HepG2 (cell line): ENCODE results near the gene ZNF587B. TPM values are rescaled to one million over a fixed set of nuclear protein-coding genes. Genes with fewer than 3 reads are reported as not detected.
A peak's percentile ranks its signal among the peaks of the same experiment; 100 is the strongest.
"Not testable (repeated sequence)": the region's sequence is repeated elsewhere in the genome, so short reads cannot be mapped to it uniquely, and the experiment has no call there.

Experiments used
- ATF1 ChIP-seq: IDR thresholded peaks from 2 replicates; pipeline ENCODE4 v1.6.1; 2016; ENCODE audit warnings: mild to moderate bottlenecking, control low read depth
- BCL3 ChIP-seq: sonication (generic); formaldehyde crosslinking; IDR thresholded peaks from 2 replicates; pipeline ENCODE4 v1.5.1; 2020; ENCODE audit warnings: mild to moderate bottlenecking, missing genetic modification reagents, moderate library complexity
- CEBPG ChIP-seq: IDR thresholded peaks from 2 replicates; pipeline ENCODE4 v1.6.1; 2016
- ELF1 ChIP-seq: sonication (generic); formaldehyde crosslinking; IDR thresholded peaks from 2 replicates; pipeline ENCODE4 v1.4.0; 2020; ENCODE audit warnings: missing genetic modification reagents
- FOXA3 ChIP-seq: IDR thresholded peaks from 2 replicates; pipeline ENCODE4 v1.6.1; 2016; ENCODE audit warnings: missing genetic modification reagents, missing compliant biosample characterization
- GABPB1 ChIP-seq: IDR thresholded peaks from 2 replicates; pipeline ENCODE4 v1.6.1; 2016; ENCODE audit warnings: mild to moderate bottlenecking, missing genetic modification reagents, moderate library complexity, missing compliant biosample characterization
- HNRNPLL ChIP-seq: fragments of 200-400 bp; formaldehyde crosslinking; IDR thresholded peaks from 2 replicates; pipeline ENCODE4 v1.6.1; 2017; ENCODE audit warnings: mild to moderate bottlenecking, low read depth, low read length; ENCODE audit not compliant: poor library complexity, severe bottlenecking
- KDM2A ChIP-seq: sonication (generic); formaldehyde crosslinking; IDR thresholded peaks from 2 replicates; pipeline ENCODE4 v1.4.0; 2020; ENCODE audit warnings: low read depth, missing genetic modification reagents, borderline replicate concordance
- MAX ChIP-seq: IDR thresholded peaks from 2 replicates; pipeline ENCODE4 v1.6.1; 2012; ENCODE audit warnings: inconsistent platforms
- PBX2 ChIP-seq: IDR thresholded peaks from 2 replicates; pipeline ENCODE4 v1.6.1; 2016; ENCODE audit warnings: control low read depth
- POLR2A ChIP-seq, 2 experiments: IDR thresholded peaks; 2 replicates each; pipeline ENCODE4 v1.6.1; 2011; ENCODE audit warnings: low read depth in 2 of 2, low read length in 2 of 2, mild to moderate bottlenecking in 1 of 2, moderate library complexity in 1 of 2; ENCODE audit not compliant: insufficient read depth in 1 of 2
- POLR2AphosphoS5 ChIP-seq: IDR thresholded peaks from 2 replicates; pipeline ENCODE4 v1.6.1; 2012; ENCODE audit warnings: low read depth, low read length
- USF2 ChIP-seq, 2 experiments: sonication (generic) in 1 of 2; formaldehyde crosslinking in 1 of 2; IDR thresholded peaks; 2 replicates each; pipeline versions ENCODE4 v1.5.1 to v1.6.1; 2011 to 2020; ENCODE audit warnings: borderline replicate concordance in 1 of 2, low read depth in 1 of 2, low read length in 1 of 2, mild to moderate bottlenecking in 1 of 2, missing genetic modification reagents in 1 of 2, moderate library complexity in 1 of 2
- YEATS4 ChIP-seq: sonication (generic); formaldehyde crosslinking; IDR thresholded peaks from 2 replicates; pipeline ENCODE4 v1.4.0; 2020; ENCODE audit warnings: missing genetic modification reagents, borderline replicate concordance
- ZNF589 ChIP-seq: sonication (generic); formaldehyde crosslinking; conservative IDR thresholded peaks from 2 replicates; pipeline ENCODE4 v1.8.0; 2022; ENCODE audit warnings: mild to moderate bottlenecking, moderate library complexity, missing genetic modification reagents
- ZNF644 ChIP-seq: IDR thresholded peaks from 2 replicates; pipeline ENCODE4 v1.6.1; 2016; ENCODE audit warnings: low read depth
- ZNF788 ChIP-seq: sonication (generic); formaldehyde crosslinking; IDR thresholded peaks from 2 replicates; pipeline ENCODE4 v1.5.0; 2020; ENCODE audit warnings: mild to moderate bottlenecking, missing genetic modification reagents, borderline replicate concordance
- ZSCAN22 ChIP-seq: sonication (generic); formaldehyde crosslinking; IDR thresholded peaks from 2 replicates; pipeline ENCODE4 v1.4.0; 2020; ENCODE audit warnings: mild to moderate bottlenecking, missing genetic modification reagents
- polyA plus RNA-seq, 8 experiments: library from polyadenylated mRNA; depleted of rRNA in 3 of 8; stranded (reverse) in 7 of 8; unstranded in 1 of 8; fragments of >200 nt; fragmentation: Illumina TruSeq in 4 of 8; extraction: Trizol in 4 of 8; gene quantifications; 2 replicates each; pipeline versions ENCODE4 v1.2.1 to v1.2.3, GENCODE V29; 2011 to 2016; ENCODE audit warnings: low read depth in 4 of 8, missing spikeins in 1 of 8, mixed read lengths in 1 of 8; ENCODE audit not compliant: insufficient read depth in 1 of 8
- total RNA-seq, 5 experiments: library from RNA; depleted of rRNA; stranded (reverse); fragments of >200 nt; fragmentation: Illumina TruSeq; extraction: Trizol; gene quantifications; 2 replicates each; pipeline ENCODE4 v1.2.3, GENCODE V29; 2016; ENCODE audit warnings: low read depth in 1 of 5
- TF ChIP-seq, protein P1 (sequence below): sonication (generic); formaldehyde crosslinking; IDR thresholded peaks from 2 replicates; pipeline ENCODE4 v1.8.0; 2022; ENCODE audit warnings: missing genetic modification reagents, mild to moderate bottlenecking, borderline replicate concordance
- TF ChIP-seq, protein P2 (sequence below): sonication (generic); formaldehyde crosslinking; IDR thresholded peaks from 2 replicates; pipeline ENCODE4 v1.4.0; 2020; ENCODE audit warnings: missing genetic modification reagents

ZNF587B gene
- total and polyA plus RNA-seq, 2 of the 13 experiments (the other 11 are each of a cell fraction or from before 2014, with no cell fraction given) = 5.2 to 29.9 TPM

- TF ChIP-seq, protein P1, sequence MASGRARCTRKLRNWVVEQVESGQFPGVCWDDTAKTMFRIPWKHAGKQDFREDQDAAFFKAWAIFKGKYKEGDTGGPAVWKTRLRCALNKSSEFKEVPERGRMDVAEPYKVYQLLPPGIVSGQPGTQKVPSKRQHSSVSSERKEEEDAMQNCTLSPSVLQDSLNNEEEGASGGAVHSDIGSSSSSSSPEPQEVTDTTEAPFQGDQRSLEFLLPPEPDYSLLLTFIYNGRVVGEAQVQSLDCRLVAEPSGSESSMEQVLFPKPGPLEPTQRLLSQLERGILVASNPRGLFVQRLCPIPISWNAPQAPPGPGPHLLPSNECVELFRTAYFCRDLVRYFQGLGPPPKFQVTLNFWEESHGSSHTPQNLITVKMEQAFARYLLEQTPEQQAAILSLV (CRISPR knock-in tag) = 0 out of 2 replicates have a peak, but pooled peaks have one; percentile 30
- TF ChIP-seq PBX2 (CRISPR knock-in tag) = peak; percentile 87
- peak; percentile 45 for TF ChIP-seq YEATS4 (CRISPR knock-in tag)
- TF ChIP-seq ATF1 (CRISPR knock-in tag) = peak; percentile 67
- TF ChIP-seq, protein P2, sequence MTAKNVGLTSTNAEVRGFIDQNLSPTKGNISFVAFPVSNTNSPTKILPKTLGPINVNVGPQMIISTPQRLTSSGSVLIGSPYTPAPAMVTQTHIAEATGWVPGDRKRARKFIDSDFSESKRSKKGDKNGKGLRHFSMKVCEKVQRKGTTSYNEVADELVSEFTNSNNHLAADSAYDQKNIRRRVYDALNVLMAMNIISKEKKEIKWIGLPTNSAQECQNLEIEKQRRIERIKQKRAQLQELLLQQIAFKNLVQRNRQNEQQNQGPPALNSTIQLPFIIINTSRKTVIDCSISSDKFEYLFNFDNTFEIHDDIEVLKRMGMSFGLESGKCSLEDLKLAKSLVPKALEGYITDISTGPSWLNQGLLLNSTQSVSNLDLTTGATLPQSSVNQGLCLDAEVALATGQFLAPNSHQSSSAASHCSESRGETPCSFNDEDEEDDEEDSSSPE (CRISPR knock-in tag) = peak; percentile 50
- peak; percentile 94 for TF ChIP-seq KDM2A (CRISPR knock-in tag)
- not testable (repeated sequence) for TF ChIP-seq USF2 (IDR thresholded peaks at IDR 0.05; ENCODE audit: low read depth, low read length)
- 0 out of 2 replicates have a peak, but pooled peaks have one; percentile 23 for TF ChIP-seq USF2 (CRISPR knock-in tag; IDR thresholded peaks at IDR 0.05; ENCODE audit: borderline replicate concordance)
- peak; percentile 62; the same call in 1 of the 2 replicates for TF ChIP-seq ZNF644 (CRISPR knock-in tag)
- peak; percentile 92 for TF ChIP-seq ELF1 (CRISPR knock-in tag)
- TF ChIP-seq MAX = peak; percentile 52
- TF ChIP-seq POLR2AphosphoS5 = peak; percentile 52; the same call in 1 of the 2 replicates
- TF ChIP-seq ZSCAN22 (CRISPR knock-in tag) = peak; percentile 99
- TF ChIP-seq GABPB1 (CRISPR knock-in tag) = peak; percentile 93
- TF ChIP-seq CEBPG = peak; percentile 17; the same call in 1 of the 2 replicates
- TF ChIP-seq POLR2A (IDR thresholded peaks at IDR 0.05; ENCODE audit: insufficient read depth in 1 of 2, low read depth in 2 of 2, low read length in 2 of 2) = peak; percentile 66 to 73
- TF ChIP-seq BCL3 = 0 out of 2 replicates have a peak, but pooled peaks have one; percentile 72
- 0 out of 2 replicates have a peak, but pooled peaks have one; percentile 59 for TF ChIP-seq ZNF589 (CRISPR knock-in tag)
- 0 out of 2 replicates have a peak, but pooled peaks have one; percentile 10 for TF ChIP-seq FOXA3 (CRISPR knock-in tag)
- TF ChIP-seq HNRNPLL = peak; percentile 20
- TF ChIP-seq ZNF788 (CRISPR knock-in tag) = peak; percentile 60; the same call in 1 of the 2 replicates
Observed at GRCh38 chr19:57849666-57850473, 19.8 kb downstream of the ZNF587B start, which contains the start of gene ZNF587 (continued).
